ENCODE measurements around the gene ARHGEF28. TPM values are rescaled to one million over a fixed set of nuclear protein-coding genes. Genes with fewer than 3 reads are reported as not detected.

Gene ARHGEF28
- total RNA-seq, 1 experiment from 2014 or later = 0.57 TPM

DNA sequence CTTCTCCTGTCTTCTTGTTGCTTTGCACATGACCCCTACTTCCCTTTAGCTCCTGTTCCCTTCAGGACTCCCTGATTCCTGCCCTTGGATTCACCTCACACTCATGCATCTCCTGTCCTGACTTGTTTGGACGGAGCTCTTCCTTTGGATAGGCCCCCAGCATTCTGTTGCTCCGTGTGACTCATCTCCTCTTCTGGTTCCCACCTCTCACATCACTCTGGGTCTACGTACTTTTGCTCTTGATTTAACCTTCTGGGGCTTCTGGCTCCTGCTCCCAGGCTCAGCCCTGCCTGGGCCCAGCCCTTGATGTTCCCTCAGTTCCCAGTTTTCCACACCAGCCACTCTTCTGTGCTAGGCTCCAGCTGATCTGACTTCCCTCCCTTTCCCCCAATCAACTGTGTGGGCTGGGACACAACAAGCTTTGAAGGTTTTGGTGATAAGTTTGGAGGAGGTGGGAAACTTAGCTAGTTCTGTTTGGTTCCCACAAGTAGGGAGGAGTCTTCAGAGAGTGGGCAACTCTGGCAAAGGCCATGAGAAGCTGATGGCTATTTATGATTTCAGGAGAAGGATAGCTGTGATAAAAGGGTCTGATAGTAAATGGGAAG lies 331.5 kb downstream of the ARHGEF28 start:
- Histone ChIP-seq H3K18ac (ENCODE audit: insufficient read length, low read depth, low read length) (no peak overlapping the region), H3K27me3 (ENCODE audit: insufficient read depth, low read length) (no peaks in the 10 kb centered on the region), H3K27ac (ENCODE audit: insufficient read length, low read depth, low read length) (no peak overlapping the region), H3K56ac (ENCODE audit: insufficient read length, low read depth, low read length) (no peak overlapping the region), H2AFZ (ENCODE audit: low read length) (no peak overlapping the region), H2BK15ac (ENCODE audit: low read depth, low read length) (no peak overlapping the region), H2BK20ac (ENCODE audit: low read depth, low read length, poor library complexity, severe bottlenecking) (no peak overlapping the region), H3K4me1 (ENCODE audit: insufficient read depth, low read length) (no peaks in the 10 kb centered on the region), H4K8ac (replicated peaks; ENCODE audit: insufficient read length, low read depth, low read length) (no peak overlapping the region), H2BK12ac (ENCODE audit: insufficient read length, low read depth, low read length) (no peak overlapping the region), H4K91ac (ENCODE audit: insufficient read length, low read depth, low read length) (no peak overlapping the region), H4K5ac (ENCODE audit: insufficient read length, low read depth, low read length) (no peak overlapping the region), H2BK5ac (ENCODE audit: insufficient read length, low read length) (no peak overlapping the region), H3K14ac (ENCODE audit: insufficient read depth, low read length) (no peak overlapping the region), H3K79me1 (ENCODE audit: insufficient read depth, low read depth, low read length, poor library complexity, severe bottlenecking) (no peaks in the 10 kb centered on the region), H3K4me2 (ENCODE audit: insufficient read depth, insufficient read length, low read length) (no peak overlapping the region), H3K79me2 (ENCODE audit: insufficient read depth, low read length) (no peaks in the 10 kb centered on the region), H2BK120ac (ENCODE audit: low read depth, low read length, poor library complexity, severe bottlenecking) (no peak overlapping the region), H3K4ac (ENCODE audit: low read depth, low read length) (no peak overlapping the region), H3K23me2 (ENCODE audit: insufficient read length, low read depth, low read length, poor library complexity, severe bottlenecking) (no peaks in the 10 kb centered on the region), H3K23ac (ENCODE audit: insufficient read length, low read depth, low read length) (no peak overlapping the region), H2AK5ac (ENCODE audit: insufficient read length, low read length) (no peak overlapping the region), H3K9ac (ENCODE audit: extremely low read depth, insufficient read length, low read length) (no peak overlapping the region), H4K20me1 (ENCODE audit: control insufficient read depth, insufficient read depth, insufficient read length) (no peaks in the 10 kb centered on the region), H3K9me3 (ENCODE audit: control insufficient read depth, low read depth, low read length) (no peaks in the 10 kb centered on the region), H3T11ph (ENCODE audit: low read length) (no peak overlapping the region)
- no peak for DNase-seq
- no CpG with 5 or more reads among the region's 3 CpGs for WGBS (ENCODE audit: extremely low coverage, insufficient read length, low lambda C conversion rate)
- Mint-ChIP-seq H3K9me3 (no peaks in the 10 kb centered on the region), H3K36me3 (ENCODE audit: insufficient read depth in 1 of 3, low read depth in 3 of 3) (no peaks in the 10 kb centered on the region), H3K27me3 (ENCODE audit: low read depth) (no peaks in the 10 kb centered on the region), H3K4me1 (peaks cover 0 to 3% of the 10 kb centered on the region in 2 experiments; a peak in 2 of 4 replicates), H3K4me3 (no peak overlapping the region), H3K27ac (no peak overlapping the region; a peak in 2 of 7 replicates)
- TF ChIP-seq, protein P1, sequence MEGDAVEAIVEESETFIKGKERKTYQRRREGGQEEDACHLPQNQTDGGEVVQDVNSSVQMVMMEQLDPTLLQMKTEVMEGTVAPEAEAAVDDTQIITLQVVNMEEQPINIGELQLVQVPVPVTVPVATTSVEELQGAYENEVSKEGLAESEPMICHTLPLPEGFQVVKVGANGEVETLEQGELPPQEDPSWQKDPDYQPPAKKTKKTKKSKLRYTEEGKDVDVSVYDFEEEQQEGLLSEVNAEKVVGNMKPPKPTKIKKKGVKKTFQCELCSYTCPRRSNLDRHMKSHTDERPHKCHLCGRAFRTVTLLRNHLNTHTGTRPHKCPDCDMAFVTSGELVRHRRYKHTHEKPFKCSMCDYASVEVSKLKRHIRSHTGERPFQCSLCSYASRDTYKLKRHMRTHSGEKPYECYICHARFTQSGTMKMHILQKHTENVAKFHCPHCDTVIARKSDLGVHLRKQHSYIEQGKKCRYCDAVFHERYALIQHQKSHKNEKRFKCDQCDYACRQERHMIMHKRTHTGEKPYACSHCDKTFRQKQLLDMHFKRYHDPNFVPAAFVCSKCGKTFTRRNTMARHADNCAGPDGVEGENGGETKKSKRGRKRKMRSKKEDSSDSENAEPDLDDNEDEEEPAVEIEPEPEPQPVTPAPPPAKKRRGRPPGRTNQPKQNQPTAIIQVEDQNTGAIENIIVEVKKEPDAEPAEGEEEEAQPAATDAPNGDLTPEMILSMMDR (conservative IDR thresholded peaks at IDR 0.05) = no peak
